ENCODE measurements around the gene SGIP1. TPM values are rescaled to one million over a fixed set of nuclear protein-coding genes. Genes with fewer than 3 reads are reported as not detected.

SGIP1 gene
- total RNA-seq, 2 experiments from 2014 or later = not detected

GRCh38 chr1:66502086-66502485 is 31.9 kb upstream of the SGIP1 start:
- intact Hi-C loops (cut with micrococcal nuclease) = loop anchor here (5.0 kb wide), 1 partner anchor 260 kb away; no protein-coding TSS in a partner anchor
- no peak for ATAC-seq
- H3K4me1 Mint-ChIP-seq (ENCODE audit: low read depth) = no peaks in the 10 kb centered on the region
- peaks cover 14% of the 10 kb centered on the region for H3K27me3 Mint-ChIP-seq
- no peak for DNase-seq
- no peak overlapping the region for H3K27ac Mint-ChIP-seq
- no peaks in the 10 kb centered on the region for H3K36me3 Mint-ChIP-seq (ENCODE audit: low read depth)
- no peak overlapping the region for H3K4me3 Mint-ChIP-seq
- ChIA-PET CTCF (interaction anchor here (1.5 to 3.1 kb wide), 2 partner anchors 56 to 260 kb away, joined by 4 to 38 read pairs; no protein-coding TSS in a partner anchor), POLR2A (no interaction called here)
- no peaks in the 10 kb centered on the region for H3K9me3 Mint-ChIP-seq
- no peak for TF ChIP-seq CTCF (IDR thresholded peaks at IDR 0.05)

- peaks cover 11% of the 10 kb centered on the region for H3K27me3 Mint-ChIP-seq
- peak; percentile 74 for ATAC-seq
- H3K9me3 Mint-ChIP-seq = no peaks in the 10 kb centered on the region
Observed at GRCh38 chr1:66503841-66504470, 30.0 kb upstream of the SGIP1 start.

GRCh38 chr1:66505671-66506392 is 28.1 kb upstream of the SGIP1 start:
- ChIA-PET POLR2A (no interaction called here), CTCF (interaction anchor here (1.1 to 3.8 kb wide), 6 partner anchors 10 to 263 kb away, joined by 3 to 21 read pairs (median 5); no protein-coding TSS in a partner anchor)
- no peak overlapping the region for H3K27ac Mint-ChIP-seq
- H3K4me3 Mint-ChIP-seq = no peak overlapping the region
- TF ChIP-seq CTCF (IDR thresholded peaks at IDR 0.05) = no peak
- no peaks in the 10 kb centered on the region for H3K36me3 Mint-ChIP-seq (ENCODE audit: low read depth)
- H3K27me3 Mint-ChIP-seq = peaks cover 8% of the 10 kb centered on the region
- no peaks in the 10 kb centered on the region for H3K9me3 Mint-ChIP-seq
- intact Hi-C loops (cut with micrococcal nuclease) = no loop called here
- no peaks in the 10 kb centered on the region for H3K4me1 Mint-ChIP-seq (ENCODE audit: low read depth)
- ATAC-seq = no peak
- DNase-seq = no peak

More at GRCh38 chr1:66503841-66504470, 30.0 kb upstream of the SGIP1 start:
- no peaks in the 10 kb centered on the region for H3K36me3 Mint-ChIP-seq (ENCODE audit: low read depth)
- peak; percentile 80 for TF ChIP-seq CTCF (IDR thresholded peaks at IDR 0.05)
- DNase-seq = peak; percentile 70
- H3K27ac Mint-ChIP-seq = no peak overlapping the region
- ChIA-PET POLR2A (interaction anchor here (0.5 kb wide), 1 partner anchor 1110 kb away, joined by 3 read pairs; no protein-coding TSS in a partner anchor), CTCF (interaction anchor here (0.5 to 3.8 kb wide), 40 partner anchors 8 to 817 kb away, joined by 3 to 38 read pairs (median 4); partner anchors contain the start of gene SGIP1)
- no peaks in the 10 kb centered on the region for H3K4me1 Mint-ChIP-seq (ENCODE audit: low read depth)
- no peak overlapping the region for H3K4me3 Mint-ChIP-seq
- intact Hi-C loops (cut with micrococcal nuclease) = loop anchor here (5.0 kb wide), 1 partner anchor 262 kb away; no protein-coding TSS in a partner anchor

- ChIA-PET POLR2A (no interaction called here), CTCF (interaction anchor here (1.1 to 3.8 kb wide), 6 partner anchors 11 to 264 kb away, joined by 3 to 21 read pairs (median 5); no protein-coding TSS in a partner anchor)
- no peaks in the 10 kb centered on the region for H3K4me1 Mint-ChIP-seq (ENCODE audit: low read depth)
- ATAC-seq = no peak
- no peak for TF ChIP-seq CTCF (IDR thresholded peaks at IDR 0.05)
- DNase-seq = no peak
- intact Hi-C loops (cut with micrococcal nuclease) = no loop called here
- no peak overlapping the region for H3K4me3 Mint-ChIP-seq
- H3K9me3 Mint-ChIP-seq = no peaks in the 10 kb centered on the region
- H3K27me3 Mint-ChIP-seq = peaks cover 8% of the 10 kb centered on the region
- no peak overlapping the region for H3K27ac Mint-ChIP-seq
- H3K36me3 Mint-ChIP-seq (ENCODE audit: low read depth) = no peaks in the 10 kb centered on the region
Observed at GRCh38 chr1:66506393-66506687, 27.6 kb upstream of the SGIP1 start.

DNA sequence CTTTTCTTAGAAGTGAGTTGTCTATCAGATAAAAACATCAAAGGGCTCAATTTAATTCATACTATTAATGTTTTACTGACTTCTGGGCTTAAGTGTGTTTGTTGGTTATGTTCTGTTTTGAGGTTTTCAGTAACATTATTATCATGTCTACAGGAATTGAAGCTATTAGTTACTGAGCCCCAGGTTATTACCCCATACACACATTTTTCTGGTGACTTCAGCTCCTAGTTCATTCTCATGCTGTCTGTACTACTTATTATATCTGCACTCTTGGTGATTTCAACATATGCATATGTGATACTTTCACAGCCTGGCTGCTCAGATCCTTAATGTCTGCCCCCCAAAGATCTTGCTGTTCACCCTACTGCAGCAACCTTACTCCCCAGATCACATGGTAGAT is 27.0 kb upstream of the SGIP1 start:
- DNase-seq = no peak
- POLR2A ChIA-PET = no interaction called here
- Mint-ChIP-seq H3K27me3 (peaks cover 3% of the 10 kb centered on the region), H3K4me1 (ENCODE audit: low read depth) (no peaks in the 10 kb centered on the region), H3K36me3 (ENCODE audit: low read depth) (no peaks in the 10 kb centered on the region), H3K4me3 (no peak overlapping the region), H3K9me3 (no peaks in the 10 kb centered on the region), H3K27ac (no peak overlapping the region)
- intact Hi-C loops (cut with micrococcal nuclease) = no loop called here
- CTCF ChIA-PET = interaction anchor here (1.5 to 3.8 kb wide), 3 partner anchors 11 to 264 kb away, joined by 7 to 21 read pairs (median 8); no protein-coding TSS in a partner anchor
- no peak for TF ChIP-seq CTCF (IDR thresholded peaks at IDR 0.05)
- ATAC-seq = no peak
